Brain pericyte (primary cell): ENCODE measurements around the gene CPED1.
"Not testable (repeated sequence)": the region's sequence is repeated elsewhere in the genome, so short reads cannot be mapped to it uniquely, and the experiment has no call there.

Experiments used
- DNase-seq: peaks from one replicate; pipeline ENCODE4 v3.0.0-alpha.2; 2012; ENCODE audit warnings: low read depth, low spot score

Gene CPED1

GRCh38 chr7:121017586-121017985 lies 29.1 kb downstream of the CPED1 start:
- no peak for DNase-seq

- DNase-seq: no peak
Measured at GRCh38 chr7:121019018-121019417, 30.5 kb downstream of the CPED1 start.

- no peak for DNase-seq
Measured at GRCh38 chr7:121020249-121020988, 31.9 kb downstream of the CPED1 start.

GRCh38 chr7:121020989-121021969 lies 32.8 kb downstream of the CPED1 start:
- DNase-seq: no peak

- no peak for DNase-seq
Measured at GRCh38 chr7:121023194-121023593, 34.7 kb downstream of the CPED1 start.

GRCh38 chr7:121023683-121024511 lies 35.4 kb downstream of the CPED1 start:
- DNase-seq: no peak

- no peak for DNase-seq
Measured at GRCh38 chr7:121024611-121025010, 36.1 kb downstream of the CPED1 start.

GRCh38 chr7:121026159-121026558 lies 37.6 kb downstream of the CPED1 start:
- DNase-seq: no peak

- DNase-seq: no peak
Measured at GRCh38 chr7:121026577-121027111, 38.1 kb downstream of the CPED1 start.

- no peak for DNase-seq
Measured at GRCh38 chr7:121027761-121028669, 39.5 kb downstream of the CPED1 start.

- no peak for DNase-seq
Measured at GRCh38 chr7:121029302-121029701, 40.8 kb downstream of the CPED1 start.

- no peak for DNase-seq
Measured at GRCh38 chr7:121030308-121030707, 41.8 kb downstream of the CPED1 start.

GRCh38 chr7:121032645-121033460 lies 44.3 kb downstream of the CPED1 start:
- no peak for DNase-seq

- DNase-seq: no peak
Measured at GRCh38 chr7:121034929-121035328, 46.4 kb downstream of the CPED1 start.

- not testable (repeated sequence) for DNase-seq
Measured at GRCh38 chr7:121036776-121037175, 48.3 kb downstream of the CPED1 start.

- DNase-seq: not testable (repeated sequence)
Measured at GRCh38 chr7:121037329-121037728, 48.8 kb downstream of the CPED1 start.

GRCh38 chr7:121037957-121038716 lies 49.6 kb downstream of the CPED1 start:
- no peak for DNase-seq

- DNase-seq: no peak
Measured at GRCh38 chr7:121038717-121039509, 50.4 kb downstream of the CPED1 start.
